RWPE2 (cell line): ENCODE data around the gene SHISA4.

Source experiments
- ATAC-seq: fragments of 200-7000 bp; cut with Tn5 transposase; 3 replicates; pipeline ENCODE4 v1.9.1; 2021; ENCODE audit warnings: low read depth
- DNase-seq: peaks from one replicate; pipeline ENCODE4 v3.0.0-alpha.2; 2020; ENCODE audit warnings: low spot score
- H3K27ac ChIP-seq: fragments of 450-650 bp; 2 replicates; pipeline ENCODE4 v1.5.1; 2017; ENCODE audit warnings: mild to moderate bottlenecking; ENCODE audit not compliant: poor library complexity, severe bottlenecking
- H3K27me3 ChIP-seq: fragments of 250-450 bp; sonication (Bioruptor Pico); 2 replicates; pipeline ENCODE4 v1.5.1; 2021; ENCODE audit warnings: mild to moderate bottlenecking, moderate library complexity; ENCODE audit not compliant: insufficient read depth, poor library complexity, severe bottlenecking
- H3K36me3 ChIP-seq: fragments of 250-450 bp; sonication (Bioruptor Pico); 2 replicates; pipeline ENCODE4 v1.5.1; 2020; ENCODE audit warnings: low read depth, mild to moderate bottlenecking, moderate library complexity
- H3K4me1 ChIP-seq: fragments of 250-450 bp; sonication (Bioruptor Pico); 2 replicates; pipeline ENCODE4 v1.5.1; 2021; ENCODE audit warnings: mild to moderate bottlenecking, moderate library complexity; ENCODE audit not compliant: insufficient read depth, poor library complexity, severe bottlenecking
- H3K4me3 ChIP-seq: fragments of 250-450 bp; sonication (Bioruptor Pico); 2 replicates; pipeline ENCODE4 v1.5.1; 2021; ENCODE audit warnings: mild to moderate bottlenecking, moderate library complexity; ENCODE audit not compliant: severe bottlenecking
- H3K9me3 ChIP-seq: fragments of 250-450 bp; sonication (Bioruptor Pico); 2 replicates; pipeline ENCODE4 v1.5.1; 2021; ENCODE audit warnings: mild to moderate bottlenecking, moderate library complexity; ENCODE audit not compliant: severe bottlenecking
- TF ChIP-seq, protein P1 (sequence below): fragments of 450-650 bp; IDR thresholded peaks from one replicate; pipeline ENCODE4 v1.5.1; 2017; ENCODE audit warnings: mild to moderate bottlenecking, moderate library complexity; ENCODE audit not compliant: poor library complexity, severe bottlenecking

The SHISA4 gene

DNA sequence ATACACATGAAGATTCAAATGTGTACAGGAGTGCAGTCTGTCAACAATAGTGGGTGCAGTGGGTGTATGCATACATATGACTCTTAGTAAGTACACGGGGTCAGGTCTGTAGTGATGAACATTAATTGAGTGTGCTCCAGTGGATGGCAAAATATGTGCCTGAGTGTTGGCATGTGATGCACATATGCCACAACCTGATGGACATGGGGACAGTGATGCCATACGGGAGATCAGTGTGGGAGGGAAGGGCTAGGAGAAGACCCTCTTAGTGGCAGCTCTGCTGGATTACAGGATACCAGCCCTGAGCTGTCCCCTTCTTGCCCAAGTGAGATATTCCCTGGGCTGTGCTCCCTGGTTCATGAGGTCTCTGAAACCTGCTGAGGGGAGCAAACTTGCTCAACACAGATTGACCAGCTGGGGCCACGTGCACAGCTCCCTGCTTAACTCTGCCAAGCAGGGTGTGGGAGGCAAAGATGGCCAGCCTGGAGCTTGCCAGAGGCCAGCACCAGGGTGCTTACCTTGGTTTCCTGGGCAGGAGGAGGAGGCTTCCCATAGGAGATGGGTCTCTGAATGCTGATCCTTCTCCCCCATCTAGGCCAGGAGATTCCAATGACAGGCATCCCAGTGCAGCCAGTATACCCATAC is 2.2 kb downstream of the SHISA4 start:
- H3K4me3 ChIP-seq = no peak overlapping the region
- TF ChIP-seq, protein P1, sequence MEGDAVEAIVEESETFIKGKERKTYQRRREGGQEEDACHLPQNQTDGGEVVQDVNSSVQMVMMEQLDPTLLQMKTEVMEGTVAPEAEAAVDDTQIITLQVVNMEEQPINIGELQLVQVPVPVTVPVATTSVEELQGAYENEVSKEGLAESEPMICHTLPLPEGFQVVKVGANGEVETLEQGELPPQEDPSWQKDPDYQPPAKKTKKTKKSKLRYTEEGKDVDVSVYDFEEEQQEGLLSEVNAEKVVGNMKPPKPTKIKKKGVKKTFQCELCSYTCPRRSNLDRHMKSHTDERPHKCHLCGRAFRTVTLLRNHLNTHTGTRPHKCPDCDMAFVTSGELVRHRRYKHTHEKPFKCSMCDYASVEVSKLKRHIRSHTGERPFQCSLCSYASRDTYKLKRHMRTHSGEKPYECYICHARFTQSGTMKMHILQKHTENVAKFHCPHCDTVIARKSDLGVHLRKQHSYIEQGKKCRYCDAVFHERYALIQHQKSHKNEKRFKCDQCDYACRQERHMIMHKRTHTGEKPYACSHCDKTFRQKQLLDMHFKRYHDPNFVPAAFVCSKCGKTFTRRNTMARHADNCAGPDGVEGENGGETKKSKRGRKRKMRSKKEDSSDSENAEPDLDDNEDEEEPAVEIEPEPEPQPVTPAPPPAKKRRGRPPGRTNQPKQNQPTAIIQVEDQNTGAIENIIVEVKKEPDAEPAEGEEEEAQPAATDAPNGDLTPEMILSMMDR = no peak
- no peak overlapping the region for H3K27ac ChIP-seq
- H3K27me3 ChIP-seq = no peaks in the 10 kb centered on the region
- no peaks in the 10 kb centered on the region for H3K36me3 ChIP-seq
- H3K4me1 ChIP-seq = no peaks in the 10 kb centered on the region
- H3K9me3 ChIP-seq = no peaks in the 10 kb centered on the region
- ATAC-seq = no peak
- no peak for DNase-seq

DNA sequence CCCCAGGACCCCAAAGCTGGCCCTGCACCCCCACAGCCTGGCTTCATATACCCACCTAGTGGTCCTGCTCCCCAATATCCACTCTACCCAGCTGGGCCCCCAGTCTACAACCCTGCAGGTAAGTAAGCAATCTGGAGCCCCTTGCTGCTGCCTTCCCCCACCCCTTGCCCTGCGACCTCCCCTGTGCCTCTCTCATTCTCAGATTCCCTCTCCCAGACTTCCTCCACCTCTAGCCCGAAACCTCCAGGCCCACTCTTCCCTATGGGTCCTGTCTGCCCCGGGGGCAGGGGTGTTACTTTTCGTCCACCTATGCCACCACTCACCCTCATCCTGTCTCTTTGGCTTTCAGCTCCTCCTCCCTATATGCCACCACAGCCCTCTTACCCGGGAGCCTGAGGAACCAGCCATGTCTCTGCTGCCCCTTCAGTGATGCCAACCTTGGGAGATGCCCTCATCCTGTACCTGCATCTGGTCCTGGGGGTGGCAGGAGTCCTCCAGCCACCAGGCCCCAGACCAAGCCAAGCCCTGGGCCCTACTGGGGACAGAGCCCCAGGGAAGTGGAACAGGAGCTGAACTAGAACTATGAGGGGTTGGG is 2.9 kb downstream of the SHISA4 start:
- no peak for ATAC-seq
- no peaks in the 10 kb centered on the region for H3K27me3 ChIP-seq

DNA sequence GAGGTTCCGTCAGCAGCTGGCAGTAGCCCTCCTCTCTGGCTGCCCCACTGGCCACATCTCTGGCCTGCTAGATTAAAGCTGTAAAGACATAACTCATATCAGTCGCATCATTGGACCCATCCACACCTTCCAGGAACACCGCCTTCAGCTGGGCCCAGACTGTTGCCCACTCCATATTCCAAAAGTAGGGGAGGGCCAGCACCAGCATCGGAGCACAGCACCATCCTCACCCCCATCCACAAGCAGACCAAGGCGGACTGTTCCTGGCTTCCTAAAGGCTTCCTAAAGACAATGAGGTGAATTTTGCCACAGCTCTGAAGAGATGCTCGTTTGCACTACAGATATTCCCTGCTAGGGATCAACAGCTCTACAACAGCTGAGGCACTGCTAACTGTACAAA is 3.5 kb downstream of the SHISA4 start:
- Histone ChIP-seq H3K27ac (no peak overlapping the region), H3K36me3 (no peaks in the 10 kb centered on the region), H3K9me3 (no peaks in the 10 kb centered on the region), H3K27me3 (no peaks in the 10 kb centered on the region), H3K4me1 (no peaks in the 10 kb centered on the region), H3K4me3 (no peak overlapping the region)
- ATAC-seq = no peak
- TF ChIP-seq, protein P1 = no peak
- DNase-seq = no peak

More for the DNA sequence above, 2.9 kb downstream of the SHISA4 start:
- Histone ChIP-seq H3K4me1 (no peaks in the 10 kb centered on the region), H3K4me3 (no peak overlapping the region), H3K27ac (no peak overlapping the region), H3K9me3 (no peaks in the 10 kb centered on the region), H3K36me3 (no peaks in the 10 kb centered on the region)
- DNase-seq = no peak
- TF ChIP-seq, protein P1 = no peak

GRCh38 chr1:201893431-201893830 is 4.7 kb downstream of the SHISA4 start:
- H3K4me1 ChIP-seq = no peaks in the 10 kb centered on the region
- TF ChIP-seq, protein P1 = no peak
- ATAC-seq = no peak
- no peaks in the 10 kb centered on the region for H3K36me3 ChIP-seq
- no peak for DNase-seq
- H3K27ac ChIP-seq = no peak overlapping the region
- no peaks in the 10 kb centered on the region for H3K27me3 ChIP-seq
- H3K9me3 ChIP-seq = no peaks in the 10 kb centered on the region
- H3K4me3 ChIP-seq = no peak overlapping the region
